Type B pancreatic cell (in vitro differentiated cells): ENCODE data around the gene LDLRAD3. TPM values are rescaled to one million over a fixed set of nuclear protein-coding genes. Genes with fewer than 3 reads are reported as not detected.

Source experiments
- DNase-seq: peaks from one replicate; pipeline ENCODE4 v3.0.0; 2021; ENCODE audit warnings: mixed read lengths; ENCODE audit not compliant: unreplicated experiment; ENCODE audit errors: extremely low spot score
- H3K27ac Mint-ChIP-seq: 2 replicates; pipeline ENCODE4 v1.8.0; 2021; ENCODE audit warnings: mild to moderate bottlenecking, mixed read lengths
- H3K27me3 Mint-ChIP-seq: 2 replicates; pipeline ENCODE4 v1.8.0; 2021; ENCODE audit warnings: mixed read lengths
- H3K36me3 Mint-ChIP-seq: 2 replicates; pipeline ENCODE4 v1.8.0; 2021; ENCODE audit warnings: mixed read lengths
- H3K4me1 Mint-ChIP-seq: one replicate; pipeline ENCODE4 v1.8.0; 2021; ENCODE audit warnings: mixed read lengths; ENCODE audit not compliant: unreplicated experiment
- H3K4me3 Mint-ChIP-seq: 2 replicates; pipeline ENCODE4 v1.8.0; 2021; ENCODE audit warnings: mild to moderate bottlenecking, mixed read lengths
- H3K9me3 Mint-ChIP-seq: 2 replicates; pipeline ENCODE4 v1.8.0; 2021; ENCODE audit warnings: mixed read lengths
- total RNA-seq: library from RNA; stranded (reverse); gene quantifications from 2 replicates; pipeline ENCODE4 v1.2.1, GENCODE V29; 2021; ENCODE audit warnings: low replicate concordance
- TF ChIP-seq, protein P1 (sequence below): fragments of 200-600 bp; sonication (generic); conservative IDR thresholded peaks from 2 replicates; pipeline ENCODE4 v1.5.0; 2021; ENCODE audit warnings: antibody characterized with exemption, mild to moderate bottlenecking

The LDLRAD3 gene
- total RNA-seq, 1 donor from 2014 or later, result 20.7 TPM

DNA sequence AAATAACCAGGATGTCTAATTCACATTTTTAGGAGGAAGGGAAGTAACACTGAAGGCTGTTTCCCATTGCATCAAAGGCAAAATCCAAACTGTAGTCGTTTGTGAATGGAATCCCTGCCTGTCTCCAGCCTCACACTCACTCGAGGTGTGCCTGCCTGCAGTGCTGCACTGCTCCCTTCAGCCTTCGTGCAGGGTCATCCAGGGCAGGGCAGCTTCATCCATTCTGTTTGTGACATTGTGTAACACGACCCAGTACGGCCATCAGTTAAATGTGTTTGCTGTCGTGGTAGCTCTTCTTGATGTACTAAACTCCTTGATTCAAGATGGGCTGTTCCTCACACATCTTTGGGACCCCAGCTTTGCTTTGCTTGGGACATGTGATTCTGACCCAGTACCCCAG, 34.3 kb downstream of the LDLRAD3 start:
- Mint-ChIP-seq H3K4me3 (no peak overlapping the region), H3K27me3 (no peaks in the 10 kb centered on the region), H3K27ac (no peak overlapping the region), H3K9me3 (peaks cover 9% of the 10 kb centered on the region), H3K36me3 (peaks cover 22% of the 10 kb centered on the region), H3K4me1 (peaks cover 31% of the 10 kb centered on the region)
- no peak for DNase-seq
- TF ChIP-seq, protein P1, sequence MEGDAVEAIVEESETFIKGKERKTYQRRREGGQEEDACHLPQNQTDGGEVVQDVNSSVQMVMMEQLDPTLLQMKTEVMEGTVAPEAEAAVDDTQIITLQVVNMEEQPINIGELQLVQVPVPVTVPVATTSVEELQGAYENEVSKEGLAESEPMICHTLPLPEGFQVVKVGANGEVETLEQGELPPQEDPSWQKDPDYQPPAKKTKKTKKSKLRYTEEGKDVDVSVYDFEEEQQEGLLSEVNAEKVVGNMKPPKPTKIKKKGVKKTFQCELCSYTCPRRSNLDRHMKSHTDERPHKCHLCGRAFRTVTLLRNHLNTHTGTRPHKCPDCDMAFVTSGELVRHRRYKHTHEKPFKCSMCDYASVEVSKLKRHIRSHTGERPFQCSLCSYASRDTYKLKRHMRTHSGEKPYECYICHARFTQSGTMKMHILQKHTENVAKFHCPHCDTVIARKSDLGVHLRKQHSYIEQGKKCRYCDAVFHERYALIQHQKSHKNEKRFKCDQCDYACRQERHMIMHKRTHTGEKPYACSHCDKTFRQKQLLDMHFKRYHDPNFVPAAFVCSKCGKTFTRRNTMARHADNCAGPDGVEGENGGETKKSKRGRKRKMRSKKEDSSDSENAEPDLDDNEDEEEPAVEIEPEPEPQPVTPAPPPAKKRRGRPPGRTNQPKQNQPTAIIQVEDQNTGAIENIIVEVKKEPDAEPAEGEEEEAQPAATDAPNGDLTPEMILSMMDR, result no peak

DNA sequence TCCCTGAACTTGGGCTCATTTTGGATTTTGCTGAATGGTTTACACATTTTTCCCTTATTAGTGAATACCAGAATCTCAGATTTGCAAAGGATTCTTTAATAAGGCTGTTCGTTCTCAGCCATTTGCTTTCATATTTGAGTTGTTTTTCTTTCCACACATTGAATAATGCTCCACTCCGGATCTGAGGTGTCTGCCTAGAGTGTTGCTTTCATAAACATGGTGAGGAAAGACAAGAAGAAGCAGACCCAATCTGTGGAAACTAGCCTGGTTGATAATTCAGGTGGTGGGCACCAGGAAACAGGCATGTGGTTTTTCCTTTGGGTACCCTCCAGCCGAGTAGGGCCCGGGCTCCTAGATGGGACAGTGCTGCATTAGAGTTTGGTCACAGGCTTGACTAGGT, 35.0 kb downstream of the LDLRAD3 start:
- no peak overlapping the region for H3K27ac Mint-ChIP-seq
- H3K4me3 Mint-ChIP-seq, result no peak overlapping the region
- H3K4me1 Mint-ChIP-seq, result peaks cover 31% of the 10 kb centered on the region
- H3K36me3 Mint-ChIP-seq, result peaks cover 23% of the 10 kb centered on the region
- DNase-seq, result no peak
- peaks cover 9% of the 10 kb centered on the region for H3K9me3 Mint-ChIP-seq
- H3K27me3 Mint-ChIP-seq, result no peaks in the 10 kb centered on the region
- TF ChIP-seq, protein P1, result no peak

DNA sequence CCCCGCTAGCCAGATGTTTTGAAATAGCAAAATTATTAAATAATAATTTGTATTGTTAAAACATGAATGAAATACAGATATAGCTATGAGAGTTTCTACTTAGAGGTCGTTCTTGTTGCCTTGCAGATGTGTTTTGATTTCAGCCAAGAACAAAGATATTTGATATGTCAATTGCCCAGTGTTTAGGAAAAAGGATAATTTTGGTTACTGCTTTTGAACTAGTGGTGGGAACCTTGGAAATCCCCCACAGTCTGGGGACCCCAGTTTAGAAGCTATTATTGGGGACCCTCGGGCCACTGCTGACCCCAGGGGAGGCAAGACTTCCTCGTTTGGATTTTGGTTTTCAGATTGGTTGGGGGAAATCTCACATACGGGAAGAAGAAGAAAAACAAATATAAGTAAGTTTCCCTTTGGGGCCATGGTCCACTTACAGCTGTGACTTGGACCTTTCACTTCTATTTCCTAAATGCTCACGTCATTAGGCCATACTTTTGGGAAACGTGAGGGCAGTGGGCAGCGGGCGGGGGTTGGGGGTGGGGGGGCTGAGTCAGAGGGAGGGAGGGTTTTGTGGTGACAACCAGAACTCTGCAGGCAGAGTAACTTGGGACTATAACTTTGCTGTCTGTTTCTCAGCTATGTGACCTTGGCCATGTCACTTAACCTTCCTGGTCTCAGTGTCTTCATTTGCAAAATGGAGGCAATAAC, 37.0 kb downstream of the LDLRAD3 start:
- DNase-seq, result no peak
- Mint-ChIP-seq H3K4me3 (no peak overlapping the region), H3K27ac (no peak overlapping the region)

DNA sequence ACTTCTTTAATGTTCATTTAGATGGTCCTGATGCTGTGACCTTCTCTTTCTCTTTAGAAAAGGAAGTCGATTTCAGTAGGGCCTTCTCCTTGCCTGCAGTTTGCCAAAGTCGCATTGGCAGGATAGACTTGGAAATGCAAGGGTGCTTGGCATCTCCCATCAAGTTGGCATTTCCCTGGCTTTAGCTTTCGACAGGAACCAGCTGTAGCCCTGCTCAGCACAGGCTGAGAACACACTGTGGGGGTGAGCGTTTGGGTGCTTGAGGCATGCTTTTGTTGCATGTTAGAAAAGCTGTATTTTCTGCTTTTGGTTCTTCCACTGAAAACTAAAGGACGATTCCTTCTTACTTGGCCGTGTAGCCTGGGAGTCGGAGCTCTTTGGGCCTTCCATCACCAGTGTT, 37.7 kb downstream of the LDLRAD3 start:
- TF ChIP-seq, protein P1, result no peak
- DNase-seq, result no peak
- Mint-ChIP-seq H3K9me3 (peaks cover 4% of the 10 kb centered on the region), H3K4me3 (no peak overlapping the region), H3K4me1 (peaks cover 31% of the 10 kb centered on the region), H3K36me3 (peaks cover 8% of the 10 kb centered on the region), H3K27ac (no peak overlapping the region), H3K27me3 (no peaks in the 10 kb centered on the region)

More for the DNA sequence above, 37.0 kb downstream of the LDLRAD3 start:
- Mint-ChIP-seq H3K27me3 (no peaks in the 10 kb centered on the region), H3K36me3 (peaks cover 16% of the 10 kb centered on the region), H3K9me3 (peaks cover 9% of the 10 kb centered on the region), H3K4me1 (peaks cover 31% of the 10 kb centered on the region)
- TF ChIP-seq, protein P1, result no peak

DNA sequence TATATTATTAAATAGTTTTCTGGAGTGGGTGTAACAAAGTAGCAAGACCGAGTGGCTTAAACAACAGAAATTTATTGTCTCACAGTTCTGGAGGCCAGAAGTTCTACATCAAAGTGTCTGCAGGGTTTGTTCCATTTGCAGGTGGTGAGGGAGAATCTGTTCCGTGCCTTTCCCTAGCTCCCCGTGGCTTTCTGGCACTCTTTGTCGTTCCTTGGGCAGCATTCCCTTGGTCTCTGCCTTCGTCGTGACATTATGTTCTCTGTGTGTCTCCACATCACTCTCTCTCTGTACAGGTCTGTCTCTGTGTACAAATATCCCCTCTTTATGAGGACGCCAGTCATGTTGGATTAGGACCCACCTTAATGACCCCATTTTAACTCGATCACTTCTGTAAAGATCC, 38.2 kb downstream of the LDLRAD3 start:
- Mint-ChIP-seq H3K4me3 (no peak overlapping the region), H3K9me3 (peaks cover 4% of the 10 kb centered on the region), H3K27me3 (no peaks in the 10 kb centered on the region), H3K4me1 (peaks cover 31% of the 10 kb centered on the region), H3K27ac (no peak overlapping the region), H3K36me3 (peaks cover 6% of the 10 kb centered on the region)
- TF ChIP-seq, protein P1, result no peak
- no peak for DNase-seq
